Measurements from ENCODE around the gene PDIK1L. TPM values are rescaled to one million over a fixed set of nuclear protein-coding genes. Genes with fewer than 3 reads are reported as not detected.

Gene PDIK1L
- total and polyA plus RNA-seq, 2 donors (not counting 1 experiment from before 2014, with no cell fraction given): 1.3 to 17.3 TPM

DNA sequence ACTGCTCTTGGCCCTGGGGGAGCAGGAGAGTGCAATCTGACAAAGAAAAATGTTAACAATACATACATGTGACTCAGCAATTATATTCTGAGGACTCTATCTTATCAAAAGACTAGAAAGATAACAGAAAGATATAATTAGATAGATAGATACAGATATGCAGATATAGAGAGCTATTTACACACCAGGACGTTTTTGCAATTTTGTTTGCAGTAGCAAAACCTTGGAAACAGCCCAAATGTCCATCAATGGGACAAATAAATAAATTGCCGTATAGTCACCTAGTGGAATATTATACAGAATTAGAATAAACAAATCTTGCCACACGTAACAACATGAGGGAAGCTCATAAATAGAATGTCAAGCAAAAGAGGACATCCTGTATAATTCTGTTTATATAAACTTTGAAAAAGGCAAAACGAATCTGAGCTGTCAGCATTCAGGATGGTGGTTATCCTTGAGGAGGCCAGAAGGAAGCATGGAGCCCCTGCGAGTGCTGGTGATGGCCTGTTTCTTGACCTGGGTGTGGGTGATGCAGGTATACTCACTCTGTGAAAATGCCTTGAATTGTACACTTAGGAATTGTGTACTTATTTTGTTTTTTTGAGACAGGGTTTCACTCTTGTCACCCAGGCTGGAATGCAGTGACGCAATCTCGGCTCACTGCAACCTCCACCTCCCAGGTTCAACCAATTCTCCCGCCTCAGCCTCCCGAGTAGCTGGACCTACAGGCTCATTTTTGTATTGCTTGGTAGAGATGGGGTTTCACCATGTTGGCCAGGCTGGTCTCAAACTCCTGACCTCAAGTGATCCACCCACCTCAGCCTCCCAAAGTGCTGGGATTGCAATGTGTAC, 31.4 kb upstream of the PDIK1L start:
- H3K9ac ChIP-seq (ENCODE audit: low read length): no peak overlapping the region
- no peak overlapping the region for H2AFZ ChIP-seq (ENCODE audit: insufficient read depth, low read depth, low read length, poor library complexity, severe bottlenecking)
- DNase-seq (no peak), ATAC-seq (ENCODE audit: low read depth) (no peak)
- Mint-ChIP-seq H3K9me3 (ENCODE audit: insufficient read depth) (no peaks in the 10 kb centered on the region), H3K4me1 (no peaks in the 10 kb centered on the region), H3K4me3 (no peak overlapping the region), H3K27me3 (peaks cover 45% of the 10 kb centered on the region), H3K27ac (no peak overlapping the region)
- no peak overlapping the region for H3K4me3 ChIP-seq (ENCODE audit: control extremely low read depth in 1 of 5, extremely low read depth in 1 of 5, insufficient read depth in 1 of 5, low read depth in 2 of 5, low read length in 4 of 5)
- no peaks in the 10 kb centered on the region for H3K9me3 ChIP-seq (ENCODE audit: control extremely low read depth in 1 of 3, control insufficient read depth in 2 of 3, insufficient read depth in 1 of 3, low read length in 2 of 3)
- TF ChIP-seq CTCF (IDR thresholded peaks at IDR 0.05): no peak
- TF ChIP-seq EZH2 (IDR thresholded peaks at IDR 0.05; ENCODE audit: borderline replicate concordance, insufficient read depth, low read depth, low read length, poor library complexity, severe bottlenecking): no peak
- 66% methylated on average over 2 of the region's 9 CpGs for WGBS (ENCODE audit: insufficient coverage)
- no peak overlapping the region for H3K27ac ChIP-seq (ENCODE audit: low read length in 2 of 2)
- ChIA-PET CTCF (no interaction called here), POLR2A (no interaction called here)
- intact Hi-C loops (cut with micrococcal nuclease): no loop called here
- no peaks in the 10 kb centered on the region for H4K20me1 ChIP-seq (ENCODE audit: control insufficient read depth, insufficient read depth, low read length, poor library complexity, severe bottlenecking)
- no peaks in the 10 kb centered on the region for H3K4me1 ChIP-seq (ENCODE audit: control insufficient read depth in 2 of 2, insufficient read depth in 2 of 2, low read length in 2 of 2)
- H3K79me2 ChIP-seq (ENCODE audit: control insufficient read depth, insufficient read depth, low read length): no peaks in the 10 kb centered on the region
- no peak overlapping the region for H3K4me2 ChIP-seq (replicated peaks; ENCODE audit: low read depth, low read length, poor library complexity, severe bottlenecking)
- no peaks in the 10 kb centered on the region for H3K36me3 ChIP-seq (replicated peaks in 1 of 2; ENCODE audit: control extremely low read depth in 1 of 2, control insufficient read depth in 1 of 2, extremely low read depth in 1 of 2, insufficient read depth in 2 of 2, low read length in 1 of 2)
- peaks cover 0 to 16% (median 3%) of the 10 kb centered on the region in 4 experiments for H3K27me3 ChIP-seq (replicated peaks in 1 of 4; ENCODE audit: control extremely low read depth in 1 of 4, control insufficient read depth in 3 of 4, insufficient read depth in 4 of 4, low read length in 3 of 4)

DNA sequence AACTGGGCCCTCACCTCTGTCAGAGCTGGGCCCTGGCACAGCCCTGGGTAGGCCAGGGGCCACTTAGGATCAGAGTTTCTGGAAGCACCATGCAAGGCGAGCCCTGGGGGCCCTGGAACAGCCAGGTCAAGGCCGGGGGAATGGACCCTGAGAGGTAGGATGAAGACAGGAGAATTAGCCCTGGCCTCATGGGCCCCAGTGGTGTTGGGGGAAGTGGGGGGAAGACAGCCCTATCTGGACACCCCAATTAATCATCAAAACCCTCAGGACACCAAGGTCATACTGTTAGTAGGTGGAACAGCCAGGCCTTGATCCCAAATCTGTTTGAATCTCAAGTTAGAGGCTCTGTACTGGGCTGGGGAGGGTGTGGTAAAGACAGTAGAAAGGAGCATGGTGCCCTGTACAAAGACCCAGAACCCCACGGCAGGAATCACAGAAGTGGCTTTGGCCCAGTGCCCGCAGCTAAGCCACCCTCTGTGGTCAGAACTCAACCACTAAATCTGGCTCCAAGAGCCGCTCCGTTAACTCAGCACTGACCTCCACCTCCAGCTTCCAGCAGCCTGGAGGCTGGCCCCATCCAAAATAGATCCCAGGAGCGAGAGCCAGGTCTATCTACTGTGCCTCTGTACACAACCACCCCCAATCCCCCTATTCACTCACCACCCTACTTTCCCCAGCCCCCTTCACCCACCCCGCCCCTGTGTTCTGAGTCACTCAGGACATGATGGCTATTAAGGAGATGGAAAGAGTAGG, 30.2 kb upstream of the PDIK1L start:
- Histone ChIP-seq H3K4me2 (replicated peaks; ENCODE audit: low read depth, low read length, poor library complexity, severe bottlenecking) (no peak overlapping the region), H3K4me3 (ENCODE audit: control extremely low read depth in 1 of 5, extremely low read depth in 1 of 5, insufficient read depth in 1 of 5, low read depth in 2 of 5, low read length in 4 of 5) (no peak overlapping the region), H3K9ac (ENCODE audit: low read length) (no peak overlapping the region), H3K27me3 (replicated peaks in 1 of 4; ENCODE audit: control extremely low read depth in 1 of 4, control insufficient read depth in 3 of 4, insufficient read depth in 4 of 4, low read length in 3 of 4) (peaks cover 0 to 13% (median under 1%) of the 10 kb centered on the region in 4 experiments), H3K79me2 (ENCODE audit: control insufficient read depth, insufficient read depth, low read length) (no peaks in the 10 kb centered on the region), H2AFZ (ENCODE audit: insufficient read depth, low read depth, low read length, poor library complexity, severe bottlenecking) (no peak overlapping the region), H4K20me1 (ENCODE audit: control insufficient read depth, insufficient read depth, low read length, poor library complexity, severe bottlenecking) (no peaks in the 10 kb centered on the region), H3K4me1 (ENCODE audit: control insufficient read depth in 2 of 2, insufficient read depth in 2 of 2, low read length in 2 of 2) (no peaks in the 10 kb centered on the region), H3K9me3 (ENCODE audit: control extremely low read depth in 1 of 3, control insufficient read depth in 2 of 3, insufficient read depth in 1 of 3, low read length in 2 of 3) (no peaks in the 10 kb centered on the region), H3K27ac (ENCODE audit: low read length in 2 of 2) (no peak overlapping the region), H3K36me3 (replicated peaks in 1 of 2; ENCODE audit: control extremely low read depth in 1 of 2, control insufficient read depth in 1 of 2, extremely low read depth in 1 of 2, insufficient read depth in 2 of 2, low read length in 1 of 2) (no peaks in the 10 kb centered on the region)
- DNase-seq (no peak), ATAC-seq (ENCODE audit: low read depth) (no peak)
- Mint-ChIP-seq H3K4me1 (no peaks in the 10 kb centered on the region), H3K9me3 (ENCODE audit: insufficient read depth) (no peaks in the 10 kb centered on the region), H3K27ac (no peak overlapping the region), H3K4me3 (no peak overlapping the region), H3K27me3 (peaks cover 41% of the 10 kb centered on the region)
- ChIA-PET POLR2A (no interaction called here), CTCF (no interaction called here)
- 47% methylated on average over 6 of the region's 8 CpGs for WGBS (ENCODE audit: insufficient coverage)
- intact Hi-C loops (cut with micrococcal nuclease): no loop called here
- TF ChIP-seq EZH2 (IDR thresholded peaks at IDR 0.05; ENCODE audit: borderline replicate concordance, insufficient read depth, low read depth, low read length, poor library complexity, severe bottlenecking) (no peak), CTCF (IDR thresholded peaks at IDR 0.05) (no peak)

All from B cell (primary cell).